NCI-H446 (cell line): Measurements from ENCODE around the gene MAP4.
"Not testable (repeated sequence)": the region's sequence is repeated elsewhere in the genome, so short reads cannot be mapped to it uniquely, and the experiment has no call there.

Experiments used
- DNase-seq, 2 experiments: peaks; one replicate each; lab custom pipeline; 2025; lab: John Stamatoyannopoulos, UW

The MAP4 gene

GRCh38 chr3:47896736-47897135, 119.5 kb downstream of the MAP4 start:
- DNase-seq = no peak

DNA sequence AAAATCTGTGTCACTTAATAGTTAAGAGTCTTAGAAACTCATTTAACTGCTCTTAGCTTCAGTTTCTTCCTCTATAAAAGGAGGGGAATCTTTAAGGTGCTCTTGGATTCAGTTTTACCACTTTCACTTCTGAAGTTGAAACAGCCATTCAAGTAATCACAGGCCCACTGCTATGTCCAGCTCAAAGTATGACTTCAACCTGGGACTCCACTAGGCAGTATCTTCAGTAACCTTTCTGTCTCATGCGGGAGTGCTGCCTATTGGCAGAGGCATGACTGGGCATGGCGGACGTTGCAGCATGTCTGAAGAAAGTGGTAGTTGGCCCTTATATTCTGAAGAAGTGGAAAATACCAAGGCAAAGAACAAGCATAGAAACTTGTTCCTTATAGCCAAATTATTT, 121.0 kb downstream of the MAP4 start:
- DNase-seq = no peak

GRCh38 chr3:47892286-47893040, 123.8 kb downstream of the MAP4 start:
- DNase-seq = no peak

DNA sequence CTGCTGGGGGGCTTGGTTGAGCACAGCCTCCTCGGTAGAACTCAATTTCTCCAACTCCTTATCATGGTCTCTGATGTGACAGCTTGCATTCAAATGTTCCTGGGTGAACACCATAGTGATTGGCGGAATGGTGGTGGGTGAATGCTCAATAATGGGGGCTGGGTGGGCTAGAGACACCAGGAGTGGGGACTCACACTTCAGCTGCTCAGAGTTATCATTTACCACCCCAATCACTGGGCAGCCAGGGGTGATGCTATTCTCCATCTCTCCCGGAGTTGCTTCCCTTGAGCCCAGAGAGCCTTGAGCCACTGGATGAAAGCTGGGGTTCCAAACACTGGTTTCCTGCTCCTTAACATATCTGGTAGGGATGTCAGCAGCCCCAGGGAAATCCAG, 124.6 kb downstream of the MAP4 start:
- no peak for DNase-seq

DNA sequence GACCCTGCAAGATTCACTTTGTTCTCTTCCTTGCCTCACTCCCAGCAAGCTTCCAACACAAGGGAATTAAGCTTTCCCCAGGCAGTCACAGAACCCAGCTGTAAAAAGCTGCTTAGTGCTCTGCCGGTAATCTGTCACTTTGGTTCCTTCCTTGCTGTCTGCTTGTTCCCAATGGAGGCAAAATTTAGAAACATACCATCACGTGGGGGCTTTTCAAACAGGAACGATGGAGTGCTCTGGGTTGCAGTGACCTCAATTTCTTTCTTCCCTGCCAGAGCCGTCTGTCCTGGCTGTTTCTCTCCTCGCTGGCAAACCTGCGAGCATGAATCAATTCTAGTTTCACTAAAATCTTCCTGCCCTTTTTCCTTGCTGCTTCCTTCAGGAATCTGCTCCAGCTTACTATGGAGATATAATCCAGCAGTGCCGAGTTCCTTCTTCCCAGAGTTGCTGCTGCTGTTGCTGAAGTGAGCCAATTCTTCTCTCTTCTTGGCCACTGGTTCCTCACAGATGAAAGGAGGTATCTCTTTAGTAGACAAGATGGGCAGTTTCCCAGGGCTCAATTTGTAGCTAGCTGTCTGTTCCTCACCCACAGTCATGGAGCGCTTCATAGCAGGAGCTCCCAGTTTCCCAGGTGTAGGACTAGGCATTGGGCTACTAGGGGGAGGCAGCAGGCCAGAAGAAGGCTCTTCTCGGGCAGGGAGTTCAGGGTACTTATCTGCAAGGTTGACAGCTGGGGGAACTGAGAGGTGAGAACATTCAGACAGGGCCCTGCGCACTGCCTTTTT, 125.2 kb downstream of the MAP4 start:
- no peak for DNase-seq

- no peak for DNase-seq
These were observed 125.9 kb downstream of the MAP4 start for GRCh38 chr3:47890126-47890827.

- DNase-seq = no peak
These were observed 127.0 kb downstream of the MAP4 start for GRCh38 chr3:47888986-47889757.

GRCh38 chr3:47887991-47888390, 128.2 kb downstream of the MAP4 start:
- DNase-seq = not testable (repeated sequence)

GRCh38 chr3:47885168-47885567, 131.0 kb downstream of the MAP4 start:
- DNase-seq = no peak

DNA sequence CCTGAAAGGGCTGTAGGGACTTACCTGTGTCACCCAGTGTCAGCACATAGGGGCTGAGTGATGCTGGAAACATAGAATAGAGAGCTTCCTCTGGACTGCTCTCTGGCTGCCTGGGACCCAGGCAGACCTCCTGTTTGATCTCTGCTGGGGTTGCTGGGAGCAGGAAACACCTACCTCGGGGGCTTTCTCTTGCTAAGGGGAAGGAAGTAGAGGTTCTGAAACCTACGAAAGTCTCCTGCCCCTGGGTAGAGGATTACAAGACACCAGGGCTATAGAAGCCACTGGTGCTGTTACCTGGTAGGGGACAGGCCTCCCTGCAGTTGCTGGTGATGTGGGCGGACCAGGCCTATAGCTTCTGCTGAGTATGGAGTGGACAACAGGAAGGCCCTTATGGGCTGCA, 131.6 kb downstream of the MAP4 start:
- DNase-seq = no peak

DNA sequence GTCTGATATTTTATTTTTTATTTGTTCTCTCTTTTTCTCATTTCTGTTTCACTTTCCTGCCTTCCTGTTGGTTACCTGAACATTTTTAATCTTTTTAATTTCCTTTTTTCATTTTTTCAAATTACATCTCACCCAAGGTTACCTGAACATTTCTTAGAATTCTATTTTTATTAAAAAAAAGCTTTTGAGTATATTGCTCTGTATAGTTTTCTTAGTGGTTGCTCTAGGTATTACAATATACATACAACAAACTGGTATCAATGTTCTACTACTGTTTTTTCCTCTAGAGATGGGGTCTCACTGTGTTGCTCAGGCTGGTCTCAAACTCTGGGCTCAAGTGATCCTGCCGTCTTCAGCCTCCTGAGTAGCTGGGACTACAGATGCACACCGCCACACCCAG, 133.9 kb downstream of the MAP4 start:
- no peak for DNase-seq

- no peak for DNase-seq
These were observed 138.5 kb downstream of the MAP4 start for GRCh38 chr3:47877719-47878118.

GRCh38 chr3:47877290-47877689, 138.9 kb downstream of the MAP4 start:
- no peak for DNase-seq

GRCh38 chr3:47874913-47875312, 141.3 kb downstream of the MAP4 start:
- no peak for DNase-seq

DNA sequence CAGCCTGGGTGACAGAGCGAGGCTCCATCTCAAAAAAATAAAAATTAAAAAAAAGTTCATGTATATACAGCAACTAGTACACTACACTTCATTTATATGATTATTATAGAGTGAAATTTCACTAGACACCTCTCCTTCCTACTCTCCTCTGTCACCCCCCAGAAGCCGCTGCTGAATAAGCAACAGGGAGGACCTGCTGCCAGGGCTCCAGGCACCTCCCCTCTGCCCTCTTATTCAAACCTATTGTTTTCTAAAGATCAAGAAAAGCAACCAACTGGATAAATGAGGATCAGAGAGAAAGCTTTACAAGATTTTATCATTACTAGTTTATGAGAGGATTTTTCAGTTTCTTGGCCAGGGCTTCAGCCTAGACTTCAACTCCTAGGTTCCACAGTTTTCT, 141.8 kb downstream of the MAP4 start:
- no peak for DNase-seq

DNA sequence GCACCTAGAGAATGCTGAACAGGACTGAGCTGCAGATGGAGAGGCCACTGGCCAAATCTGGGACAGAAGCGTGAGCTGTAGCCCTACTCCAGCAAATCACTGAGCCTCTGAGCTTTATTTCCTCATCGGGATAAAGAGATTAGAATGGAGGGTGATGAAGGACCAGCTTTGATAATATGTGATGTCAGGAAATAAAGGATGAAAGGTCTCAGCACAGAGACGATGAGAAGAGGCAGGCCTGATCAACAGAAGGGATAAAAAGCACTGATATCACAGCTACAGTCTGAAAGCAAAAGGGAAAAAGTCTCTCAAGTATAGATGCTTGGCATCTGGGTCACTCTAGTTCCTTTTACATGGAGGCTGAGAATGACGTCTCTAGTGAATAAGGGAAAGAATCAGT, 143.3 kb downstream of the MAP4 start:
- DNase-seq = no peak

DNA sequence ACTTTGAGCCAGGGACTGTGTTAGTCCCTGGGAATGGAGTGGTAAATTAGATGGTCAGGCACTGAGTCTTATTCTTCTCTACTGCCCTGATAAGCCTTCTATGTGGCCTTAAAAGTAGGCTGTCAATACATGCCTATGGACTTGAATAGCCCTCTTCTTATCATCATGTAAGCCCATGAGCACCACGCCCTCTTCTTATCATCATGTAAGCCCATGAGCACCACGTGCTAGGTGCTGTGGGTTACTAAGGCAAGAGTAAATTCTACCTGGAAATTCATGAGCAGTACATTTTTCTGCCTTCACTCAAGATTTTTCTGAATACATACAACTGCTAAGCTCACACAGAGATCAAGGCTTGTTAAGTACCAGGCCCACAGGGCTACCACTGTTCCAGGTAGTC, 144.8 kb downstream of the MAP4 start:
- DNase-seq = no peak

DNA sequence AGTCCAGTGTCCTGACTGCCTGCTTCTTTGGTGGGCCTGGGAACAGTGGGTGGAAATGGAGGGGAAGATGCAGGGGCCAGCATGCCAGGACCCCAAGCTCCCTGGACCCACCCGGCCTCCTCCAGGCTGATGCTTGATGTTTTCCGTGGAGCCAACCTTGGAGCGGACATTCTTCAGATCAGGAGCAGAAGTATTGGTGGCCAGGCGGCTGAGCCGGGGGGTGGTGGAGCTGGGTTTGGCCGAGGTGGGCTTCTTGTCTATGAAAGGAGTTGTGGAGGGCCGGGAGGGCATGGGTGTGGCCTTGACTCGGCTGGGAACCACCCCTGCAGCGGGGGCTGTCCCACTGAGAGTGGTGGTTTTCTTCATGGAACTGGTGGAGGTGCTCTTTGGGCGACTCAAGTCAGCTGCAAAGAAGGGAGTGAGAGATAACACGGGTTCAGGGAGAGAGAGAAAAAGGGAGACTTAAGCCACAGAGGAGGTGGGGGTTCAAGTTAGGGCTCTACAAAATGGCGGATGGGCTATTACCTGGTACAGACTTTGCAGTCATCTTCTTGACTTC, 145.4 kb downstream of the MAP4 start:
- DNase-seq = no peak

- DNase-seq = no peak
These were observed 146.1 kb downstream of the MAP4 start for GRCh38 chr3:47870156-47870555.

GRCh38 chr3:47868306-47868705, 147.9 kb downstream of the MAP4 start:
- no peak for DNase-seq

GRCh38 chr3:47867451-47868044, 148.7 kb downstream of the MAP4 start:
- no peak for DNase-seq
